Endothelial cell of umbilical vein (primary cell): ENCODE data around the gene S100A1. TPM values are rescaled to one million over a fixed set of nuclear protein-coding genes. Genes with fewer than 3 reads are reported as not detected.

Experiments
- BruUV-seq: library from RNA; stranded (reverse); fragments of 400-500 nt; replicated peaks from 2 replicates; lab custom pipeline; 2021; lab: Mats Ljungman, UMichigan
- CTCF ChIA-PET: fragments of 300-600, 350-600 bp; sonication (Branson Sonifier 250); formaldehyde crosslinking; loops from one replicate; lab custom pipeline; 2021; ENCODE audit warnings: antibody characterized with exemption, inconsistent platforms; lab: Charles Lee
- POLR2A ChIA-PET: fragments of 300-600, 350-600 bp; sonication (Branson Sonifier 250); formaldehyde crosslinking; loops from one replicate; lab custom pipeline; 2021; ENCODE audit warnings: antibody characterized with exemption, inconsistent platforms; lab: Charles Lee
- DNase-seq: peaks from one replicate; pipeline ENCODE4 v3.0.0-alpha.2; 2011; ENCODE audit warnings: low read depth, low spot score
- FAIRE-seq: peaks from 2 replicates; lab custom pipeline; 2011; peaks lifted over from hg19 to GRCh38; lab: Jason Lieb, UNC
- H2AFZ ChIP-seq: 2 replicates; pipeline ENCODE4 v1.6.0; 2012; ENCODE audit warnings: low read depth, low read length, control low read depth, inconsistent platforms
- H3K27ac ChIP-seq: 2 replicates; pipeline ENCODE4 v1.5.1; 2011; ENCODE audit warnings: low read depth, mild to moderate bottlenecking, control low read depth, low read length, moderate library complexity; ENCODE audit not compliant: insufficient read depth
- H3K27me3 ChIP-seq, 2 experiments: 2 replicates each; pipeline versions ENCODE4 v1.6.0 to v1.6.1; 2011; ENCODE audit warnings: low read length in 2 of 2, mixed read lengths in 1 of 2; ENCODE audit not compliant: control insufficient read depth in 2 of 2, insufficient read depth in 2 of 2
- H3K36me3 ChIP-seq, 2 experiments: 2 replicates in 1 of 2; 3 replicates in 1 of 2; pipeline ENCODE4 v1.5.1; 2011; ENCODE audit warnings: low read length in 2 of 2, mild to moderate bottlenecking in 1 of 2, moderate library complexity in 1 of 2; ENCODE audit not compliant: control insufficient read depth in 2 of 2, insufficient read depth in 2 of 2; ENCODE audit errors: extremely low read depth in 1 of 2
- H3K4me1 ChIP-seq: 3 replicates; pipeline ENCODE4 v1.5.1; 2011; ENCODE audit warnings: mild to moderate bottlenecking, low read length; ENCODE audit not compliant: control insufficient read depth, insufficient read depth; ENCODE audit errors: extremely low read depth
- H3K4me2 ChIP-seq: 2 replicates; pipeline ENCODE4 v1.6.1; 2011; ENCODE audit warnings: low read length, control low read depth, mixed read lengths; ENCODE audit not compliant: insufficient read depth
- H3K4me3 ChIP-seq, 3 experiments: fragments of 200-600 bp in 1 of 3; sonication (generic), shearing (Covaris generic) in 1 of 3; replicated peaks in 1 of 3; 2 replicates each; pipeline ENCODE4 v1.5.1; 2011 to 2016; ENCODE audit warnings: control low read depth in 3 of 3, low read length in 3 of 3, mild to moderate bottlenecking in 2 of 3, inconsistent platforms in 1 of 3, low read depth in 1 of 3, moderate library complexity in 1 of 3; ENCODE audit not compliant: insufficient read depth in 1 of 3
- H3K79me2 ChIP-seq: 2 replicates; pipeline ENCODE4 v1.6.0; 2012; ENCODE audit warnings: low read length, inconsistent platforms; ENCODE audit not compliant: control insufficient read depth, insufficient read depth
- H3K9ac ChIP-seq: replicated peaks from 2 replicates; pipeline ENCODE3; 2011; ENCODE audit warnings: low read length, control low read depth; ENCODE audit not compliant: insufficient read depth; ENCODE audit errors: extremely low read depth
- H3K9me1 ChIP-seq: replicated peaks from 3 replicates; pipeline ENCODE4 v1.6.0; 2011; ENCODE audit warnings: mild to moderate bottlenecking, low read length; ENCODE audit not compliant: control insufficient read depth, insufficient read depth; ENCODE audit errors: extremely low read depth
- H3K9me3 ChIP-seq: replicated peaks from 2 replicates; pipeline ENCODE4 v1.5.1; 2012; ENCODE audit warnings: low read length, inconsistent platforms; ENCODE audit not compliant: control insufficient read depth, insufficient read depth
- H4K20me1 ChIP-seq: replicated peaks from 2 replicates; pipeline ENCODE3; 2011; ENCODE audit warnings: mild to moderate bottlenecking, low read length; ENCODE audit not compliant: control insufficient read depth, insufficient read depth; ENCODE audit errors: extremely low read depth
- CTCF ChIP-seq, 2 donors: IDR thresholded peaks; 1 replicate in 1 of 2; 2 replicates in 1 of 2; pipeline ENCODE4 v1.5.1; 2011; ENCODE audit warnings: low read length in 2 of 2, mild to moderate bottlenecking in 2 of 2, moderate library complexity in 2 of 2, control low read depth in 1 of 2, inconsistent platforms in 1 of 2, low read depth in 1 of 2; ENCODE audit not compliant: insufficient read depth in 1 of 2; ENCODE audit errors: extremely low read depth in 1 of 2
- EZH2 ChIP-seq: IDR thresholded peaks from 2 replicates; pipeline ENCODE4 v1.6.1; 2012; ENCODE audit warnings: borderline replicate concordance, low read depth, mild to moderate bottlenecking, moderate library complexity, low read length, inconsistent platforms; ENCODE audit not compliant: severe bottlenecking
- FOS ChIP-seq: IDR thresholded peaks from 2 replicates; pipeline ENCODE4 v1.6.1; 2011; ENCODE audit warnings: mild to moderate bottlenecking, low read length, moderate library complexity, borderline replicate concordance; ENCODE audit not compliant: insufficient read depth
- GATA2 ChIP-seq: IDR thresholded peaks from 2 replicates; pipeline ENCODE4 v1.7.0; 2011; ENCODE audit warnings: low read depth, mild to moderate bottlenecking, moderate library complexity, mixed read lengths, low read length; ENCODE audit not compliant: insufficient read length, insufficient read depth
- JUN ChIP-seq: IDR thresholded peaks from 2 replicates; pipeline ENCODE4 v1.6.1; 2011; ENCODE audit warnings: borderline replicate concordance, low read depth; ENCODE audit not compliant: insufficient read length, insufficient read depth
- MAX ChIP-seq: IDR thresholded peaks from 2 replicates; pipeline ENCODE4 v1.6.1; 2011; ENCODE audit not compliant: insufficient read depth, insufficient read length
- MYC ChIP-seq: IDR thresholded peaks from one replicate; pipeline ENCODE4 v1.6.1; 2011; ENCODE audit warnings: mild to moderate bottlenecking, low read depth, low read length
- POLR2A ChIP-seq: IDR thresholded peaks from 2 replicates; pipeline ENCODE4 v1.6.1; 2012; ENCODE audit warnings: low read depth, mild to moderate bottlenecking, control low read depth, low read length
- POLR2AphosphoS5 ChIP-seq: IDR thresholded peaks from 2 replicates; pipeline ENCODE4 v1.6.1; 2012; ENCODE audit warnings: low read depth, mild to moderate bottlenecking, control low read depth, low read length, moderate library complexity; ENCODE audit not compliant: insufficient read depth
- dilution Hi-C: fragments of 300-500 bp; cut with MboI; formaldehyde crosslinking; loops from one replicate; pipeline ENCODE4 v1.15.0; 2019; ENCODE audit warnings: low sequenced_read_pairs; ENCODE audit not compliant: extremely low pct_ligation_motif_present
- intact Hi-C: fragments of 100-400 bp; cut with micrococcal nuclease; formaldehyde crosslinking; loops from one replicate; pipeline ENCODE4 v1.10.0; 2022
- polyA plus RNA-seq, 4 experiments: library from polyadenylated mRNA; depleted of rRNA in 3 of 4; stranded (reverse) in 3 of 4; unstranded in 1 of 4; fragments of >200 nt; gene quantifications; 2 replicates each; pipeline versions ENCODE4 v1.2.1 to v1.2.3, GENCODE V29; 2011 to 2012; ENCODE audit warnings: missing spikeins in 1 of 4
- total RNA-seq: library from RNA; stranded (reverse); gene quantifications from 2 replicates; pipeline ENCODE4 v1.2.3, GENCODE V29; 2021

S100A1 gene
- total and polyA plus RNA-seq, 2 donors (not counting 3 experiments of a cell fraction or from before 2014, with no cell fraction given): not detected

GRCh38 chr1:153619171-153619570 lies 9.1 kb upstream of the S100A1 start:
- peaks cover 6% of the 10 kb centered on the region for H3K79me2 ChIP-seq
- no peak overlapping the region for H3K27ac ChIP-seq
- dilution Hi-C loops (no loop called here), intact Hi-C loops (no loop called here)
- no peak for FAIRE-seq
- TF ChIP-seq FOS: no peak
- TF ChIP-seq JUN: no peak
- no peak for TF ChIP-seq MYC
- TF ChIP-seq MAX: no peak
- TF ChIP-seq GATA2: no peak
- TF ChIP-seq POLR2A: no peak
- TF ChIP-seq POLR2AphosphoS5: no peak
- TF ChIP-seq CTCF (IDR thresholded peaks at IDR 0.05; ENCODE audit: extremely low read depth in 1 of 2, insufficient read depth in 1 of 2, low read depth in 1 of 2, low read length in 2 of 2): no peak
- no peak for TF ChIP-seq EZH2
- H2AFZ ChIP-seq: no peak overlapping the region
- no peaks in the 10 kb centered on the region for H3K4me1 ChIP-seq
- DNase-seq: no peak
- H3K4me2 ChIP-seq: no peak overlapping the region
- H3K27me3 ChIP-seq: no peaks in the 10 kb centered on the region
- ChIA-PET CTCF (interaction anchor here (0.6 to 6.0 kb wide), 8 partner anchors 8 to 109 kb away, joined by 3 to 121 read pairs (median 6); partner anchors contain the start of genes S100A1 and S100A13), POLR2A (interaction anchor here (0.9 to 4.9 kb wide), 2 partner anchors 8 to 11 kb away, joined by 3 to 27 read pairs; partner anchors contain the start of gene S100A13)
- H3K36me3 ChIP-seq: peaks cover 0 to 6% of the 10 kb centered on the region in 2 experiments
- H3K9ac ChIP-seq: no peak overlapping the region
- BruUV-seq: no TSS peak
- no peaks in the 10 kb centered on the region for H3K9me1 ChIP-seq
- no peaks in the 10 kb centered on the region for H4K20me1 ChIP-seq
- H3K9me3 ChIP-seq: no peaks in the 10 kb centered on the region
- H3K4me3 ChIP-seq: no peak overlapping the region
